KOPT-K1 (cell line): ENCODE measurements around the gene CDCA5.

ENCODE experiments used
- H3K27ac ChIP-seq: fragments of 200-600 bp; sonication (generic); 2 replicates; pipeline ENCODE4 v1.5.1; 2016; ENCODE audit warnings: antibody characterized with exemption, mild to moderate bottlenecking, low read depth, low read length; ENCODE audit not compliant: poor library complexity, severe bottlenecking
- H3K36me3 ChIP-seq: fragments of 200-600 bp; sonication (generic); 2 replicates; pipeline ENCODE4 v1.5.1; 2017; ENCODE audit warnings: antibody characterized with exemption, mild to moderate bottlenecking, low read length, moderate library complexity; ENCODE audit not compliant: insufficient read depth
- H3K9me3 ChIP-seq: fragments of 200-600 bp; sonication (generic); 2 replicates; pipeline ENCODE4 v1.5.1; 2017; ENCODE audit warnings: antibody characterized with exemption, low read length, mild to moderate bottlenecking; ENCODE audit not compliant: insufficient read depth, poor library complexity, severe bottlenecking

The CDCA5 gene

DNA sequence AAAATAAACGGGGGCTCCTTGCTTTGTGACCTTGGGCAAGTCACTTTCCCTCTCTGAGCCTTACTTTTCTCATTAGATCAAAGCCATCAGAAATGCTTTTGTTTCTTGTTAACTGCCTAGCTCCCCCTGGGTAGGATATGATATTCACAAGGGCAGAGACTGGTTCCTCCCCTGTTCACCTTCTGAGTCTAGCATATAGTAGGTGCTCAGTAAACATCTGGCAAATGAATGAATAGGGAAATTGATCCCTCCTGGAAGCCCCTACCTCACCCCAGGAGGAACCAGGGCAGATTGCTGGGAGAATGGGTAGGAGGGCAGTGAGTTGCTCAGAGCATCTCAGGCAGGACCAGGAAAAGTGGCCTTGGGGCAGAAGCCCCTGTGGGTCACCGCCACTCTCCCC is 49.4 kb downstream of the CDCA5 start:
- H3K36me3 ChIP-seq = peaks cover 45% of the 10 kb centered on the region
- no peak overlapping the region for H3K27ac ChIP-seq
- H3K9me3 ChIP-seq = no peaks in the 10 kb centered on the region

DNA sequence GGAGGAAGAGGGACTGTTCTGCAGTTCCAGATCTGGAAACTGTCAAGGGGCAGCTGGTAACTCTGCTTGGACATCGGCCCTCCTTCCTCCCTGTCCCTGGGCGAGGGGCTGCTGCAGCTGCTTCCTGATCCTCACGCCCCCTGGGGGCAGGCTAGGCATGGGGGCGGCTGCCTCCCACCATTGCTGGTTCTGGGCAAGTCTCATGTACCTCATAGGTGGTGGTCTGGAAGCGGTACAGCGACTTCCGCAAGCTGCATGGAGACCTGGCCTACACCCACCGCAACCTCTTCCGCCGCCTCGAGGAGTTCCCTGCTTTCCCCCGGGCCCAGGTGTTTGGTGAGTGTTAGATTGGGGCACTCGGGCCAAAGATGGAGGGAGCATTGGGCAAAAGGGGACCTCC is 51.6 kb downstream of the CDCA5 start:
- Histone ChIP-seq H3K36me3 (peaks cover 31% of the 10 kb centered on the region), H3K27ac (no peak overlapping the region), H3K9me3 (no peaks in the 10 kb centered on the region)
